Chondrocyte (in vitro differentiated cells): Measurements from ENCODE around the gene TNFSF18. TPM values are rescaled to one million over a fixed set of nuclear protein-coding genes. Genes with fewer than 3 reads are reported as not detected.

Source experiments
- DNase-seq: peaks from one replicate; pipeline ENCODE4 v3.0.0; 2021; ENCODE audit warnings: mixed read lengths, low spot score
- H3K27ac Mint-ChIP-seq: one replicate; pipeline ENCODE4 v1.8.0; 2021; ENCODE audit warnings: mild to moderate bottlenecking, moderate library complexity, mixed read lengths; ENCODE audit not compliant: unreplicated experiment
- H3K27me3 Mint-ChIP-seq: 2 replicates; pipeline ENCODE4 v1.8.0; 2021; ENCODE audit warnings: low read depth, mixed read lengths
- H3K36me3 Mint-ChIP-seq: 2 replicates; pipeline ENCODE4 v1.8.0; 2021; ENCODE audit warnings: low read depth, mixed read lengths
- H3K4me1 Mint-ChIP-seq: 2 replicates; pipeline ENCODE4 v1.8.0; 2021; ENCODE audit warnings: low read depth, mild to moderate bottlenecking, mixed read lengths
- H3K4me3 Mint-ChIP-seq: one replicate; pipeline ENCODE4 v1.8.0; 2021; ENCODE audit warnings: mild to moderate bottlenecking, moderate library complexity, mixed read lengths; ENCODE audit not compliant: unreplicated experiment
- H3K9me3 Mint-ChIP-seq: 2 replicates; pipeline ENCODE4 v1.8.0; 2021; ENCODE audit warnings: low read depth, mixed read lengths
- total RNA-seq: library from RNA; stranded (reverse); gene quantifications from 3 replicates; pipeline ENCODE4 v1.2.1, GENCODE V29; 2021
- TF ChIP-seq, protein P1 (sequence below): fragments of 200-600 bp; sonication (generic); IDR thresholded peaks from 2 replicates; pipeline ENCODE4 v1.5.0; 2021; ENCODE audit warnings: antibody characterized with exemption, mild to moderate bottlenecking, moderate library complexity

The TNFSF18 gene
- total RNA-seq, 1 donor from 2014 or later: not detected

DNA sequence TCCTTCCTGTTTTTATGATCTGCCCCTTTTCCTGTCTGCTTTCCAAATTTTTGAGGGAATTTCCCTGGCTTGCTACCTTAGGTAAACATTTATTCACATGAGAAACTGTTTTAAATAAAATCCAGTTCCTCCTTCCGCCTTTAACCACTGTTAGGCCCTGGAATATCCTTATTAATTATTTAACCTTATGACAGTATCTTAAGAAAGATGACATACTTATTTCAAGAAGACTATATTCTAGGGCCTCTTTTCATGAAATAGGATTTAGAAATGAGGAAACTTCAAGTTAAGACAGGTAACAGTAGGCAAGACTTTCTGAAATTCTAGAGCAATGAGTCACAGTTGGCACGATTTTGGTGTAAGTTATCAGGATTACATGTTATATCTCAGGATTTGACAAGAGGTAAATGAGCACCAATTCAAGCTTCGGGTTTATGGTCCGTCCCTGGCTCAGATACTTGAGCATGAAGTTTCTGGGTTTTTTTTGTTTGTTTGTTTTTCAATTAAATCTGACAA is 2.0 kb upstream of the TNFSF18 start:
- no peak overlapping the region for H3K4me3 Mint-ChIP-seq
- no peak for DNase-seq
- no peaks in the 10 kb centered on the region for H3K9me3 Mint-ChIP-seq
- TF ChIP-seq, protein P1, sequence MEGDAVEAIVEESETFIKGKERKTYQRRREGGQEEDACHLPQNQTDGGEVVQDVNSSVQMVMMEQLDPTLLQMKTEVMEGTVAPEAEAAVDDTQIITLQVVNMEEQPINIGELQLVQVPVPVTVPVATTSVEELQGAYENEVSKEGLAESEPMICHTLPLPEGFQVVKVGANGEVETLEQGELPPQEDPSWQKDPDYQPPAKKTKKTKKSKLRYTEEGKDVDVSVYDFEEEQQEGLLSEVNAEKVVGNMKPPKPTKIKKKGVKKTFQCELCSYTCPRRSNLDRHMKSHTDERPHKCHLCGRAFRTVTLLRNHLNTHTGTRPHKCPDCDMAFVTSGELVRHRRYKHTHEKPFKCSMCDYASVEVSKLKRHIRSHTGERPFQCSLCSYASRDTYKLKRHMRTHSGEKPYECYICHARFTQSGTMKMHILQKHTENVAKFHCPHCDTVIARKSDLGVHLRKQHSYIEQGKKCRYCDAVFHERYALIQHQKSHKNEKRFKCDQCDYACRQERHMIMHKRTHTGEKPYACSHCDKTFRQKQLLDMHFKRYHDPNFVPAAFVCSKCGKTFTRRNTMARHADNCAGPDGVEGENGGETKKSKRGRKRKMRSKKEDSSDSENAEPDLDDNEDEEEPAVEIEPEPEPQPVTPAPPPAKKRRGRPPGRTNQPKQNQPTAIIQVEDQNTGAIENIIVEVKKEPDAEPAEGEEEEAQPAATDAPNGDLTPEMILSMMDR: no peak
- H3K27me3 Mint-ChIP-seq: no peaks in the 10 kb centered on the region
- peaks cover 16% of the 10 kb centered on the region for H3K4me1 Mint-ChIP-seq
- H3K27ac Mint-ChIP-seq: no peak overlapping the region
- H3K36me3 Mint-ChIP-seq: no peaks in the 10 kb centered on the region

GRCh38 chr1:173049322-173049633 is 1.5 kb downstream of the TNFSF18 start:
- Mint-ChIP-seq H3K36me3 (no peaks in the 10 kb centered on the region), H3K4me1 (peaks cover 16% of the 10 kb centered on the region), H3K27ac (no peak overlapping the region), H3K4me3 (no peak overlapping the region), H3K9me3 (no peaks in the 10 kb centered on the region), H3K27me3 (no peaks in the 10 kb centered on the region)
- no peak for DNase-seq
- TF ChIP-seq, protein P1: no peak

- Mint-ChIP-seq H3K27me3 (no peaks in the 10 kb centered on the region), H3K4me3 (no peak overlapping the region), H3K9me3 (no peaks in the 10 kb centered on the region), H3K4me1 (peaks cover 16% of the 10 kb centered on the region), H3K36me3 (no peaks in the 10 kb centered on the region), H3K27ac (no peak overlapping the region)
- TF ChIP-seq, protein P1: no peak
- DNase-seq: no peak
Measured at GRCh38 chr1:173048621-173049321, 2.0 kb downstream of the TNFSF18 start.

- Mint-ChIP-seq H3K27ac (no peak overlapping the region), H3K36me3 (no peaks in the 10 kb centered on the region), H3K27me3 (no peaks in the 10 kb centered on the region), H3K4me3 (no peak overlapping the region), H3K9me3 (no peaks in the 10 kb centered on the region), H3K4me1 (peaks cover 13% of the 10 kb centered on the region)
- TF ChIP-seq, protein P1: no peak
- DNase-seq: no peak
Measured at GRCh38 chr1:173044656-173045055, 6.1 kb downstream of the TNFSF18 start.

- Mint-ChIP-seq H3K4me3 (no peak overlapping the region), H3K4me1 (peaks cover 13% of the 10 kb centered on the region)
Measured at GRCh38 chr1:173043253-173043652, 7.5 kb downstream of the TNFSF18 start.

More at GRCh38 chr1:173043253-173043652, 7.5 kb downstream of the TNFSF18 start:
- no peaks in the 10 kb centered on the region for H3K27me3 Mint-ChIP-seq
- no peaks in the 10 kb centered on the region for H3K36me3 Mint-ChIP-seq
- TF ChIP-seq, protein P1: no peak
- no peak for DNase-seq
- H3K27ac Mint-ChIP-seq: no peak overlapping the region
- H3K9me3 Mint-ChIP-seq: no peaks in the 10 kb centered on the region
